K562 (cell line): ENCODE results near the gene MAST1. TPM values are rescaled to one million over a fixed set of nuclear protein-coding genes. Genes with fewer than 3 reads are reported as not detected.

ENCODE experiments used
- ATAC-seq: fragments of 200-7000 bp; cut with Tn5 transposase; 3 replicates; pipeline ENCODE4 v1.9.1; 2020; ENCODE audit warnings: moderate library complexity
- BruUV-seq: library from RNA; stranded (reverse); fragments of 400-500 nt; replicated peaks from 2 replicates; lab custom pipeline; 2021; lab: Mats Ljungman, UMichigan
- CTCF ChIA-PET: fragments of 300-600 bp; formaldehyde crosslinking; extraction: SDS; loops from one replicate; lab custom pipeline; 2021; ENCODE audit warnings: low intra/inter-chr PET ratio; lab: Yijun Ruan, JAX
- POLR2A ChIA-PET: fragments of 300-600, 350-650 bp; sonication (Branson Sonifier 250); formaldehyde crosslinking; extraction: SDS; loops from one replicate; lab custom pipeline; 2021; ENCODE audit warnings: antibody characterized with exemption, inconsistent platforms; lab: Yijun Ruan, JAX
- DNase-seq, 4 experiments: peaks; one replicate each; pipeline versions ENCODE4 v3.0.0 to v3.0.0-alpha.2; 2011 to 2018; ENCODE audit warnings: low spot score in 3 of 4, mixed read lengths in 3 of 4; ENCODE audit errors: extremely low read depth in 1 of 4
- FAIRE-seq: peaks from 2 replicates; lab custom pipeline; 2011; peaks lifted over from hg19 to GRCh38; lab: Jason Lieb, UNC
- H2AFZ ChIP-seq: 2 replicates; pipeline ENCODE4 v1.6.0; 2011; ENCODE audit warnings: low read depth, low read length, control low read depth, inconsistent platforms
- H3K27ac ChIP-seq: fragments of 200-600 bp; 3 replicates; pipeline ENCODE4 v1.8.0; 2011; ENCODE audit warnings: low read depth, mild to moderate bottlenecking, control low read depth, inconsistent platforms, low read length, moderate library complexity, mixed read lengths; ENCODE audit errors: extremely low read depth
- H3K27me3 ChIP-seq, 2 experiments: fragments of 300-600 bp in 1 of 2; 2 replicates in 1 of 2; 3 replicates in 1 of 2; pipeline versions ENCODE4 v1.6.0 to v1.8.0; 2011; ENCODE audit warnings: inconsistent platforms in 2 of 2, low read length in 2 of 2, mild to moderate bottlenecking in 1 of 2, mixed read lengths in 1 of 2, moderate library complexity in 1 of 2; ENCODE audit not compliant: control insufficient read depth in 2 of 2, insufficient read depth in 2 of 2
- H3K36me3 ChIP-seq: fragments of 300-600 bp; 3 replicates; pipeline ENCODE4 v1.8.0; 2011; ENCODE audit warnings: mild to moderate bottlenecking, low read length, inconsistent platforms; ENCODE audit not compliant: control insufficient read depth, insufficient read depth
- H3K4me1 ChIP-seq, 2 experiments: fragments of 200-600 bp in 1 of 2; replicated peaks in 1 of 2; 2 replicates in 1 of 2; 3 replicates in 1 of 2; pipeline versions ENCODE4 v1.5.1 to v1.8.0; 2011; ENCODE audit warnings: inconsistent platforms in 2 of 2, low read length in 2 of 2, mild to moderate bottlenecking in 1 of 2, mixed read lengths in 1 of 2, moderate library complexity in 1 of 2; ENCODE audit not compliant: control insufficient read depth in 2 of 2, insufficient read depth in 2 of 2
- H3K4me2 ChIP-seq: 2 replicates; pipeline ENCODE4 v1.6.1; 2011; ENCODE audit warnings: low read length, control low read depth, inconsistent platforms, mixed read lengths; ENCODE audit not compliant: insufficient read depth
- H3K4me3 ChIP-seq: fragments of 200-600 bp; sonication (generic), shearing (Covaris generic); 2 replicates; pipeline ENCODE4 v1.5.1; 2016; ENCODE audit warnings: control low read depth, inconsistent platforms
- H3K79me2 ChIP-seq: fragments of 200-600 bp; 3 replicates; pipeline ENCODE4 v1.8.0; 2011; ENCODE audit warnings: low read length, inconsistent platforms; ENCODE audit not compliant: control insufficient read depth, insufficient read depth
- H3K9ac ChIP-seq, 2 experiments: 2 replicates each; pipeline versions ENCODE4 v1.6.0 to v1.6.1; 2011; ENCODE audit warnings: low read depth in 2 of 2, low read length in 2 of 2, control low read depth in 1 of 2, inconsistent platforms in 1 of 2, mild to moderate bottlenecking in 1 of 2, mixed read lengths in 1 of 2; ENCODE audit not compliant: insufficient read depth in 1 of 2
- H3K9me1 ChIP-seq: one replicate; pipeline ENCODE4 v1.6.0; 2011; ENCODE audit warnings: inconsistent platforms, mild to moderate bottlenecking, low read length, moderate library complexity; ENCODE audit not compliant: control insufficient read depth, insufficient read depth
- H3K9me3 ChIP-seq: replicated peaks from 2 replicates; pipeline ENCODE4 v1.5.1; 2011; ENCODE audit warnings: low read depth, low read length, inconsistent platforms; ENCODE audit not compliant: control insufficient read depth, insufficient read depth
- H4K20me1 ChIP-seq: replicated peaks from 2 replicates; pipeline ENCODE4 v1.6.1; 2011; ENCODE audit warnings: low read length, inconsistent platforms, mixed read lengths; ENCODE audit not compliant: control insufficient read depth, insufficient read depth
- DEAF1 ChIP-seq: fragments of 450-650 bp; formaldehyde crosslinking; IDR thresholded peaks from 2 replicates; pipeline ENCODE4 v1.4.0; 2020; ENCODE audit warnings: mild to moderate bottlenecking, moderate library complexity
- GATAD2B ChIP-seq: fragments of 450-650 bp; IDR thresholded peaks from 2 replicates; pipeline ENCODE4 v1.6.1; 2017; ENCODE audit warnings: mild to moderate bottlenecking, borderline replicate concordance
- GTF2A2 ChIP-seq: IDR thresholded peaks from 2 replicates; pipeline ENCODE4 v1.6.1; 2016; ENCODE audit warnings: mild to moderate bottlenecking, missing genetic modification characterization, missing compliant biosample characterization
- L3MBTL2 ChIP-seq: fragments of 450-650 bp; IDR thresholded peaks from 2 replicates; pipeline ENCODE4 v1.6.1; 2016; ENCODE audit warnings: mild to moderate bottlenecking, moderate library complexity
- RBM17 ChIP-seq: fragments of 200-400 bp; formaldehyde crosslinking; IDR thresholded peaks from 2 replicates; pipeline ENCODE4 v1.6.1; 2017; ENCODE audit warnings: low read depth, mild to moderate bottlenecking, low read length, borderline replicate concordance
- WGBS: fragments of 100-300 bp; shearing (Covaris generic); methylation state at CpG from one replicate; pipeline ENCODE4 v1.1.6; 2016; ENCODE audit warnings: low coverage, mixed read lengths; ENCODE audit not compliant: insufficient coverage; ENCODE audit errors: missing lambda C conversion rate; 5-methylcytosine and 5-hydroxymethylcytosine counted together
- in situ Hi-C: fragments of 300-500 bp; cut with MboI; formaldehyde crosslinking; loops from 4 replicates; pipeline ENCODE4 v1.15.0; 2018; ENCODE audit warnings: inconsistent platforms, mixed read lengths
- intact Hi-C: fragments of 100-400 bp; cut with micrococcal nuclease; formaldehyde crosslinking; loops from 2 replicates; pipeline ENCODE4 v1.14.2; 2022
- polyA plus RNA-seq, 8 experiments: library from polyadenylated mRNA; depleted of rRNA in 4 of 8; stranded (reverse) in 5 of 8; unstranded in 3 of 8; fragments of >200 nt; fragmentation: Nextera tagmentation in 2 of 8; fragmentation: Illumina TruSeq in 1 of 8; extraction: Ambion mirVana in 2 of 8; extraction: Trizol in 1 of 8; gene quantifications; 2 replicates each; pipeline versions ENCODE4 v1.2.1 to v1.2.3, GENCODE V29; 2011 to 2014; ENCODE audit warnings: inconsistent platforms in 1 of 8, missing spikeins in 1 of 8
- total RNA-seq, 7 experiments: library from RNA; depleted of rRNA in 6 of 7; stranded (reverse); fragments of >200 nt in 6 of 7; fragmentation: Illumina TruSeq in 2 of 7; extraction: Trizol in 2 of 7; gene quantifications; 2 replicates each; pipeline versions ENCODE4 v1.2.1 to v1.2.3, GENCODE V29; 2011 to 2021; ENCODE audit warnings: low replicate concordance in 1 of 7
- TF ChIP-seq, protein P1 (sequence below): fragments of 200-600 bp; sonication (generic); IDR thresholded peaks from one replicate; pipeline ENCODE4 v1.6.1; 2012; ENCODE audit warnings: mild to moderate bottlenecking, low read depth, low read length, inconsistent platforms

The MAST1 gene
- total and polyA plus RNA-seq, 9 of the 15 experiments (the other 6 are each of a cell fraction or from before 2014, with no cell fraction given), result 0.48 to 10.3 (median 3.9) TPM

GRCh38 chr19:12796146-12797071 lies 41.9 kb upstream of the MAST1 start:
- ATAC-seq, result peak; percentile 61
- in situ Hi-C loops, result loop anchor here (5.0 kb wide), 1 partner anchor 84 kb away; no protein-coding TSS in a partner anchor
- H3K4me1 ChIP-seq, result peaks cover 26 to 64% of the 10 kb centered on the region in 2 experiments
- H3K9me3 ChIP-seq, result no peaks in the 10 kb centered on the region
- BruUV-seq, result no TSS peak
- no peaks in the 10 kb centered on the region for H3K27me3 ChIP-seq
- peak overlapping the region; percentile 48 for H3K27ac ChIP-seq
- no peaks in the 10 kb centered on the region for H3K9me1 ChIP-seq
- ChIA-PET POLR2A (interaction anchor here (0.7 to 2.3 kb wide), 12 partner anchors 10 to 185 kb away, joined by 3 to 14 read pairs (median 4); partner anchors contain the start of genes RNASEH2A, ZNF490 and ZNF791), CTCF (interaction anchor here (0.9 to 2.6 kb wide), 6 partner anchors 20 to 79 kb away, joined by 3 to 30 read pairs (median 6); partner anchors contain the start of genes HOOK2 and TRIR)
- peaks cover 47% of the 10 kb centered on the region for H3K79me2 ChIP-seq
- DNase-seq, result peak; percentile 51 to 93 (median 62)
- intact Hi-C loops, result loop anchor here (1.0 to 10.0 kb wide), 4 partner anchors 19 to 232 kb away; no protein-coding TSS in a partner anchor
- peak overlapping the region; percentile 69 for H2AFZ ChIP-seq
- WGBS, result 4% methylated on average over 16 of the region's 18 CpGs
- peak overlapping the region; percentile 77 for H3K4me2 ChIP-seq
- H3K9ac ChIP-seq, result peak overlapping the region; percentile 46 to 75
- peak; percentile 97 for FAIRE-seq
- peaks cover 33% of the 10 kb centered on the region; the same call in 2 of the 3 replicates for H3K36me3 ChIP-seq
- H4K20me1 ChIP-seq, result peaks cover 13% of the 10 kb centered on the region; the same call in 1 of the 2 replicates
- no peak overlapping the region for H3K4me3 ChIP-seq
- TF ChIP-seq GATAD2B (0 out of 2 replicates have a peak, but pooled peaks have one; percentile 18), RBM17 (no peak), GTF2A2 (tag) (no peak), DEAF1 (CRISPR knock-in tag) (peak; percentile 93), L3MBTL2 (peak; percentile 87)
- TF ChIP-seq, protein P1, sequence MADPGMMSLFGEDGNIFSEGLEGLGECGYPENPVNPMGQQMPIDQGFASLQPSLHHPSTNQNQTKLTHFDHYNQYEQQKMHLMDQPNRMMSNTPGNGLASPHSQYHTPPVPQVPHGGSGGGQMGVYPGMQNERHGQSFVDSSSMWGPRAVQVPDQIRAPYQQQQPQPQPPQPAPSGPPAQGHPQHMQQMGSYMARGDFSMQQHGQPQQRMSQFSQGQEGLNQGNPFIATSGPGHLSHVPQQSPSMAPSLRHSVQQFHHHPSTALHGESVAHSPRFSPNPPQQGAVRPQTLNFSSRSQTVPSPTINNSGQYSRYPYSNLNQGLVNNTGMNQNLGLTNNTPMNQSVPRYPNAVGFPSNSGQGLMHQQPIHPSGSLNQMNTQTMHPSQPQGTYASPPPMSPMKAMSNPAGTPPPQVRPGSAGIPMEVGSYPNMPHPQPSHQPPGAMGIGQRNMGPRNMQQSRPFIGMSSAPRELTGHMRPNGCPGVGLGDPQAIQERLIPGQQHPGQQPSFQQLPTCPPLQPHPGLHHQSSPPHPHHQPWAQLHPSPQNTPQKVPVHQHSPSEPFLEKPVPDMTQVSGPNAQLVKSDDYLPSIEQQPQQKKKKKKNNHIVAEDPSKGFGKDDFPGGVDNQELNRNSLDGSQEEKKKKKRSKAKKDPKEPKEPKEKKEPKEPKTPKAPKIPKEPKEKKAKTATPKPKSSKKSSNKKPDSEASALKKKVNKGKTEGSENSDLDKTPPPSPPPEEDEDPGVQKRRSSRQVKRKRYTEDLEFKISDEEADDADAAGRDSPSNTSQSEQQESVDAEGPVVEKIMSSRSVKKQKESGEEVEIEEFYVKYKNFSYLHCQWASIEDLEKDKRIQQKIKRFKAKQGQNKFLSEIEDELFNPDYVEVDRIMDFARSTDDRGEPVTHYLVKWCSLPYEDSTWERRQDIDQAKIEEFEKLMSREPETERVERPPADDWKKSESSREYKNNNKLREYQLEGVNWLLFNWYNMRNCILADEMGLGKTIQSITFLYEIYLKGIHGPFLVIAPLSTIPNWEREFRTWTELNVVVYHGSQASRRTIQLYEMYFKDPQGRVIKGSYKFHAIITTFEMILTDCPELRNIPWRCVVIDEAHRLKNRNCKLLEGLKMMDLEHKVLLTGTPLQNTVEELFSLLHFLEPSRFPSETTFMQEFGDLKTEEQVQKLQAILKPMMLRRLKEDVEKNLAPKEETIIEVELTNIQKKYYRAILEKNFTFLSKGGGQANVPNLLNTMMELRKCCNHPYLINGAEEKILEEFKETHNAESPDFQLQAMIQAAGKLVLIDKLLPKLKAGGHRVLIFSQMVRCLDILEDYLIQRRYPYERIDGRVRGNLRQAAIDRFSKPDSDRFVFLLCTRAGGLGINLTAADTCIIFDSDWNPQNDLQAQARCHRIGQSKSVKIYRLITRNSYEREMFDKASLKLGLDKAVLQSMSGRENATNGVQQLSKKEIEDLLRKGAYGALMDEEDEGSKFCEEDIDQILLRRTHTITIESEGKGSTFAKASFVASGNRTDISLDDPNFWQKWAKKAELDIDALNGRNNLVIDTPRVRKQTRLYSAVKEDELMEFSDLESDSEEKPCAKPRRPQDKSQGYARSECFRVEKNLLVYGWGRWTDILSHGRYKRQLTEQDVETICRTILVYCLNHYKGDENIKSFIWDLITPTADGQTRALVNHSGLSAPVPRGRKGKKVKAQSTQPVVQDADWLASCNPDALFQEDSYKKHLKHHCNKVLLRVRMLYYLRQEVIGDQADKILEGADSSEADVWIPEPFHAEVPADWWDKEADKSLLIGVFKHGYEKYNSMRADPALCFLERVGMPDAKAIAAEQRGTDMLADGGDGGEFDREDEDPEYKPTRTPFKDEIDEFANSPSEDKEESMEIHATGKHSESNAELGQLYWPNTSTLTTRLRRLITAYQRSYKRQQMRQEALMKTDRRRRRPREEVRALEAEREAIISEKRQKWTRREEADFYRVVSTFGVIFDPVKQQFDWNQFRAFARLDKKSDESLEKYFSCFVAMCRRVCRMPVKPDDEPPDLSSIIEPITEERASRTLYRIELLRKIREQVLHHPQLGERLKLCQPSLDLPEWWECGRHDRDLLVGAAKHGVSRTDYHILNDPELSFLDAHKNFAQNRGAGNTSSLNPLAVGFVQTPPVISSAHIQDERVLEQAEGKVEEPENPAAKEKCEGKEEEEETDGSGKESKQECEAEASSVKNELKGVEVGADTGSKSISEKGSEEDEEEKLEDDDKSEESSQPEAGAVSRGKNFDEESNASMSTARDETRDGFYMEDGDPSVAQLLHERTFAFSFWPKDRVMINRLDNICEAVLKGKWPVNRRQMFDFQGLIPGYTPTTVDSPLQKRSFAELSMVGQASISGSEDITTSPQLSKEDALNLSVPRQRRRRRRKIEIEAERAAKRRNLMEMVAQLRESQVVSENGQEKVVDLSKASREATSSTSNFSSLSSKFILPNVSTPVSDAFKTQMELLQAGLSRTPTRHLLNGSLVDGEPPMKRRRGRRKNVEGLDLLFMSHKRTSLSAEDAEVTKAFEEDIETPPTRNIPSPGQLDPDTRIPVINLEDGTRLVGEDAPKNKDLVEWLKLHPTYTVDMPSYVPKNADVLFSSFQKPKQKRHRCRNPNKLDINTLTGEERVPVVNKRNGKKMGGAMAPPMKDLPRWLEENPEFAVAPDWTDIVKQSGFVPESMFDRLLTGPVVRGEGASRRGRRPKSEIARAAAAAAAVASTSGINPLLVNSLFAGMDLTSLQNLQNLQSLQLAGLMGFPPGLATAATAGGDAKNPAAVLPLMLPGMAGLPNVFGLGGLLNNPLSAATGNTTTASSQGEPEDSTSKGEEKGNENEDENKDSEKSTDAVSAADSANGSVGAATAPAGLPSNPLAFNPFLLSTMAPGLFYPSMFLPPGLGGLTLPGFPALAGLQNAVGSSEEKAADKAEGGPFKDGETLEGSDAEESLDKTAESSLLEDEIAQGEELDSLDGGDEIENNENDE, result no peak
